Large intestine (tissue), 3 donors: ENCODE results near the gene C19orf18. TPM values are rescaled to one million over a fixed set of nuclear protein-coding genes. Genes with fewer than 3 reads are reported as not detected.

Source experiments
- DNase-seq, 2 donors: peaks; one replicate each; pipeline versions ENCODE4 v3.0.0 to v3.0.0-alpha.2; 2013
- H3K27ac ChIP-seq: one replicate; pipeline ENCODE4 v1.5.1; 2013; ENCODE audit warnings: low read length
- H3K27me3 ChIP-seq: 2 replicates; pipeline ENCODE4 v1.6.1; 2013; ENCODE audit warnings: low read length; ENCODE audit not compliant: control insufficient read depth, insufficient read depth
- H3K36me3 ChIP-seq: 2 replicates; pipeline ENCODE4 v1.6.1; 2013; ENCODE audit warnings: low read length; ENCODE audit not compliant: control insufficient read depth, insufficient read depth
- H3K4me1 ChIP-seq: one replicate; pipeline ENCODE4 v1.6.1; 2013; ENCODE audit warnings: low read length; ENCODE audit not compliant: control insufficient read depth, insufficient read depth
- H3K4me3 ChIP-seq: one replicate; pipeline ENCODE4 v1.5.1; 2013; ENCODE audit warnings: low read length
- H3K9me3 ChIP-seq: one replicate; pipeline ENCODE4 v1.6.1; 2013; ENCODE audit warnings: mild to moderate bottlenecking, low read depth, low read length, moderate library complexity; ENCODE audit not compliant: control insufficient read depth
- WGBS: methylation state at CpG from one replicate; pipeline ENCODE4 v1.1.5; 2013; ENCODE audit warnings: low lambda C conversion rate; ENCODE audit not compliant: insufficient coverage; 5-methylcytosine and 5-hydroxymethylcytosine counted together
- polyA plus RNA-seq: library from polyadenylated mRNA; unstranded; fragments of 120-200 nt; gene quantifications from one replicate; pipeline ENCODE4 v1.2.1, GENCODE V29; 2013

C19orf18 gene
- polyA plus RNA-seq, 1 donor, result 1.2 TPM

- H3K27me3 ChIP-seq, result no peaks in the 10 kb centered on the region
- H3K27ac ChIP-seq, result peak overlapping the region; percentile 98
- peaks cover 6% of the 10 kb centered on the region for H3K4me1 ChIP-seq
- H3K9me3 ChIP-seq, result peaks cover 33% of the 10 kb centered on the region
- DNase-seq, result no peak
- WGBS, result no CpG with 5 or more reads among the region's 31 CpGs
- peaks cover 45% of the 10 kb centered on the region for H3K36me3 ChIP-seq
- peak overlapping the region; percentile 61 for H3K4me3 ChIP-seq
These were observed 29.0 kb upstream of the C19orf18 start for GRCh38 chr19:58003174-58003828.

- no peaks in the 10 kb centered on the region for H3K27me3 ChIP-seq
- H3K36me3 ChIP-seq, result peaks cover 50% of the 10 kb centered on the region
- H3K4me1 ChIP-seq, result peaks cover 6% of the 10 kb centered on the region
- peak; percentile 91 to 97 for DNase-seq
- WGBS, result no CpG with 5 or more reads among the region's 91 CpGs
- H3K9me3 ChIP-seq, result peaks cover 33% of the 10 kb centered on the region
- peak within 1 kb of the TSS; percentile 61 for H3K4me3 ChIP-seq
- H3K27ac ChIP-seq, result peak within 1 kb of the TSS; percentile 98
These were observed 28.2 kb upstream of the C19orf18 start, which contains the start of gene ZNF606 for GRCh38 chr19:58002384-58003173. ZNF606 (minus strand) TSS chr19:58002820; CDS start chr19:58001319, 1,501 bp downstream.

- peaks cover 55% of the 10 kb centered on the region for H3K36me3 ChIP-seq
- peak overlapping the region; percentile 61 for H3K4me3 ChIP-seq
- WGBS, result no CpG with 5 or more reads among the region's 23 CpGs
- peaks cover 36% of the 10 kb centered on the region for H3K9me3 ChIP-seq
- DNase-seq, result peak in 1 of 2 donors; percentile 75
- peaks cover 6% of the 10 kb centered on the region for H3K4me1 ChIP-seq
- H3K27me3 ChIP-seq, result no peaks in the 10 kb centered on the region
- H3K27ac ChIP-seq, result peak overlapping the region; percentile 98
These were observed 27.6 kb upstream of the C19orf18 start for GRCh38 chr19:58001895-58002369.

- WGBS, result 100% methylated on average over 1 of the region's 4 CpGs
- Histone ChIP-seq H3K9me3 (peaks cover 36% of the 10 kb centered on the region), H3K27me3 (no peaks in the 10 kb centered on the region), H3K27ac (no peak overlapping the region), H3K4me3 (no peak overlapping the region), H3K36me3 (peaks cover 53% of the 10 kb centered on the region), H3K4me1 (peaks cover 6% of the 10 kb centered on the region)
- no peak for DNase-seq
These were observed 26.3 kb upstream of the C19orf18 start for GRCh38 chr19:58000677-58001076.

GRCh38 chr19:57992841-57993240 lies 18.5 kb upstream of the C19orf18 start:
- Histone ChIP-seq H3K4me3 (no peak overlapping the region), H3K9me3 (peaks cover 72% of the 10 kb centered on the region), H3K27ac (no peak overlapping the region), H3K27me3 (no peaks in the 10 kb centered on the region), H3K4me1 (no peaks in the 10 kb centered on the region), H3K36me3 (peaks cover 59% of the 10 kb centered on the region)
- no peak for DNase-seq
- WGBS, result no CpG with 5 or more reads among the region's 1 CpG

- Histone ChIP-seq H3K4me1 (no peaks in the 10 kb centered on the region), H3K9me3 (peaks cover 82% of the 10 kb centered on the region), H3K4me3 (no peak overlapping the region), H3K27me3 (no peaks in the 10 kb centered on the region), H3K36me3 (peaks cover 54% of the 10 kb centered on the region), H3K27ac (no peak overlapping the region)
- no CpG with 5 or more reads among the region's 3 CpGs for WGBS
- no peak for DNase-seq
These were observed 4.4 kb upstream of the C19orf18 start for GRCh38 chr19:57978586-57979289.

GRCh38 chr19:57964761-57965160 lies 9.6 kb downstream of the C19orf18 start:
- no CpG with 5 or more reads among the region's 8 CpGs for WGBS
- H3K4me3 ChIP-seq, result no peak overlapping the region
- no peaks in the 10 kb centered on the region for H3K27me3 ChIP-seq
- H3K4me1 ChIP-seq, result no peaks in the 10 kb centered on the region
- no peak for DNase-seq
- no peak overlapping the region for H3K27ac ChIP-seq
- H3K9me3 ChIP-seq, result peaks cover 53% of the 10 kb centered on the region
- H3K36me3 ChIP-seq, result no peaks in the 10 kb centered on the region

GRCh38 chr19:57961785-57962184 lies 12.5 kb downstream of the C19orf18 start:
- no peaks in the 10 kb centered on the region for H3K4me1 ChIP-seq
- no peak overlapping the region for H3K4me3 ChIP-seq
- no peak overlapping the region for H3K27ac ChIP-seq
- H3K27me3 ChIP-seq, result no peaks in the 10 kb centered on the region
- no peak for DNase-seq
- no peaks in the 10 kb centered on the region for H3K36me3 ChIP-seq
- no CpG with 5 or more reads among the region's 1 CpG for WGBS
- H3K9me3 ChIP-seq, result peaks cover 44% of the 10 kb centered on the region

- no peaks in the 10 kb centered on the region for H3K4me1 ChIP-seq
- no peak overlapping the region for H3K27ac ChIP-seq
- DNase-seq, result no peak
- no CpG with 5 or more reads among the region's 4 CpGs for whole genome bisulfite sequencing
- H3K36me3 ChIP-seq, result no peaks in the 10 kb centered on the region
- H3K4me3 ChIP-seq, result no peak overlapping the region
- no peaks in the 10 kb centered on the region for H3K27me3 ChIP-seq
- H3K9me3 ChIP-seq, result peaks cover 40% of the 10 kb centered on the region
These were observed 19.3 kb downstream of the C19orf18 start for GRCh38 chr19:57954996-57955395.

GRCh38 chr19:57949702-57950101 lies 24.6 kb downstream of the C19orf18 start:
- DNase-seq, result no peak
- peaks cover 4% of the 10 kb centered on the region for H3K4me1 ChIP-seq
- H3K27ac ChIP-seq, result no peak overlapping the region
- no peaks in the 10 kb centered on the region for H3K36me3 ChIP-seq
- H3K27me3 ChIP-seq, result no peaks in the 10 kb centered on the region
- H3K4me3 ChIP-seq, result no peak overlapping the region
- H3K9me3 ChIP-seq, result peaks cover 19% of the 10 kb centered on the region
- no CpG with 5 or more reads among the region's 12 CpGs for WGBS
